Measurements from ENCODE around the gene SLC27A3. TPM values are rescaled to one million over a fixed set of nuclear protein-coding genes. Genes with fewer than 3 reads are reported as not detected.

The SLC27A3 gene
- total and polyA plus RNA-seq, 2 donors (not counting 3 experiments of a cell fraction or from before 2014, with no cell fraction given), result 26.6 to 34.3 TPM

DNA sequence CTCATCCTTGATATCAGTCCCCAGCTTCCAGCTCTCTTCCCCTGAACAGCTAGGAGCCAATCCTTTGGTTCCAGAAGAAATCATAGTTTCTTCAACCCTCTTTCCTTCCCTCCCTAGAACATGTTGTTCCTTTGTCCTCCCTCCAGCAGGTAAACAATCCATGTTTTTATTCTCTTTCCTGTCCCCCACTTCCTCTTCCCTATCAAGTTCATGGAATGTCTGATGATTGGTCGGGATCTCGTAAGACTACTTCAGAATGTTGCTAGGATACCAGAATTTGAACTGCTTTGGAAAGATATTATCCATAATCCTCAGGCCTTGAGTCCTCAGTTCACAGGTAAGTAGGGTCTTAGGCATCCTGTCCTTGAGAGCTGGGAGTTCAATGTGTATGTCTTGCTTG lies 23.1 kb upstream of the SLC27A3 start:
- intact Hi-C loops (cut with micrococcal nuclease), result loop anchor here (1.0 kb wide), 4 partner anchors 11 to 184 kb away; no protein-coding TSS in a partner anchor
- peak overlapping the region; percentile 25 for H2AFZ ChIP-seq (ENCODE audit: low read depth, low read length)
- H3K9me1 ChIP-seq (replicated peaks; ENCODE audit: control insufficient read depth, extremely low read depth, insufficient read depth, low read length), result no peaks in the 10 kb centered on the region
- POLR2A ChIA-PET, result interaction anchor here (0.7 kb wide), 1 partner anchor 32 kb away, joined by 7 read pairs; no protein-coding TSS in a partner anchor
- DNase-seq (ENCODE audit: low read depth, low spot score) (peak; percentile 87), FAIRE-seq (peak; percentile 92)
- BruUV-seq (replicated peaks), result no TSS peak
- H3K27ac ChIP-seq (ENCODE audit: insufficient read depth, low read depth, low read length), result peak overlapping the region; percentile 93
- TF ChIP-seq POLR2A (IDR thresholded peaks at IDR 0.05; ENCODE audit: low read depth, low read length) (peak; percentile 42), JUN (IDR thresholded peaks at IDR 0.05; ENCODE audit: borderline replicate concordance, insufficient read depth, insufficient read length, low read depth) (no peak), GATA2 (IDR thresholded peaks at IDR 0.05; ENCODE audit: insufficient read depth, insufficient read length, low read depth, low read length) (no peak), FOS (IDR thresholded peaks at IDR 0.05; ENCODE audit: borderline replicate concordance, insufficient read depth, low read length) (no peak), POLR2AphosphoS5 (IDR thresholded peaks at IDR 0.05; ENCODE audit: insufficient read depth, low read depth, low read length) (peak; percentile 61), MYC (IDR thresholded peaks at IDR 0.05; ENCODE audit: low read depth, low read length) (no peak), EZH2 (IDR thresholded peaks at IDR 0.05; ENCODE audit: borderline replicate concordance, low read depth, low read length, severe bottlenecking) (no peak)
- TF ChIP-seq, protein P1, sequence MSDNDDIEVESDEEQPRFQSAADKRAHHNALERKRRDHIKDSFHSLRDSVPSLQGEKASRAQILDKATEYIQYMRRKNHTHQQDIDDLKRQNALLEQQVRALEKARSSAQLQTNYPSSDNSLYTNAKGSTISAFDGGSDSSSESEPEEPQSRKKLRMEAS (IDR thresholded peaks at IDR 0.05; ENCODE audit: insufficient read depth, insufficient read length), result no peak
- TF ChIP-seq, protein P2, sequence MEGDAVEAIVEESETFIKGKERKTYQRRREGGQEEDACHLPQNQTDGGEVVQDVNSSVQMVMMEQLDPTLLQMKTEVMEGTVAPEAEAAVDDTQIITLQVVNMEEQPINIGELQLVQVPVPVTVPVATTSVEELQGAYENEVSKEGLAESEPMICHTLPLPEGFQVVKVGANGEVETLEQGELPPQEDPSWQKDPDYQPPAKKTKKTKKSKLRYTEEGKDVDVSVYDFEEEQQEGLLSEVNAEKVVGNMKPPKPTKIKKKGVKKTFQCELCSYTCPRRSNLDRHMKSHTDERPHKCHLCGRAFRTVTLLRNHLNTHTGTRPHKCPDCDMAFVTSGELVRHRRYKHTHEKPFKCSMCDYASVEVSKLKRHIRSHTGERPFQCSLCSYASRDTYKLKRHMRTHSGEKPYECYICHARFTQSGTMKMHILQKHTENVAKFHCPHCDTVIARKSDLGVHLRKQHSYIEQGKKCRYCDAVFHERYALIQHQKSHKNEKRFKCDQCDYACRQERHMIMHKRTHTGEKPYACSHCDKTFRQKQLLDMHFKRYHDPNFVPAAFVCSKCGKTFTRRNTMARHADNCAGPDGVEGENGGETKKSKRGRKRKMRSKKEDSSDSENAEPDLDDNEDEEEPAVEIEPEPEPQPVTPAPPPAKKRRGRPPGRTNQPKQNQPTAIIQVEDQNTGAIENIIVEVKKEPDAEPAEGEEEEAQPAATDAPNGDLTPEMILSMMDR (IDR thresholded peaks at IDR 0.05; ENCODE audit: extremely low read depth in 1 of 2, insufficient read depth in 1 of 2, low read depth in 1 of 2, low read length in 2 of 2), result no peak
- no peaks in the 10 kb centered on the region for H3K9me3 ChIP-seq (replicated peaks; ENCODE audit: control insufficient read depth, insufficient read depth, low read length)
- H3K4me3 ChIP-seq (replicated peaks in 1 of 3; ENCODE audit: insufficient read depth in 1 of 3, low read depth in 1 of 3, low read length in 3 of 3), result peak overlapping the region in 1 of 3 experiments; percentile 28
- no peaks in the 10 kb centered on the region for H3K27me3 ChIP-seq (ENCODE audit: control insufficient read depth in 2 of 2, insufficient read depth in 2 of 2, low read length in 2 of 2)
- H3K4me1 ChIP-seq (ENCODE audit: control insufficient read depth, extremely low read depth, insufficient read depth, low read length), result peaks cover 37% of the 10 kb centered on the region
- dilution Hi-C loops (cut with MboI; ENCODE audit: extremely low pct_ligation_motif_present, low sequenced_read_pairs), result no loop called here
- H3K4me2 ChIP-seq (ENCODE audit: insufficient read depth, low read length), result peak overlapping the region; percentile 82
- peaks cover 11 to 17% of the 10 kb centered on the region in 2 experiments for H3K36me3 ChIP-seq (ENCODE audit: control insufficient read depth in 2 of 2, extremely low read depth in 1 of 2, insufficient read depth in 2 of 2, low read length in 2 of 2)
- H3K79me2 ChIP-seq (ENCODE audit: control insufficient read depth, insufficient read depth, low read length), result no peaks in the 10 kb centered on the region
- CTCF ChIA-PET, result interaction anchor here (0.9 to 5.0 kb wide), 11 partner anchors 13 to 125 kb away, joined by 3 to 29 read pairs (median 3); partner anchors contain the start of genes INTS3, NPR1 and S100A13
- H4K20me1 ChIP-seq (replicated peaks; ENCODE audit: control insufficient read depth, extremely low read depth, insufficient read depth, low read length), result no peaks in the 10 kb centered on the region
- peak overlapping the region; percentile 52 for H3K9ac ChIP-seq (replicated peaks; ENCODE audit: extremely low read depth, insufficient read depth, low read length)
